ENCODE results near the gene COL7A1. TPM values are rescaled to one million over a fixed set of nuclear protein-coding genes. Genes with fewer than 3 reads are reported as not detected.
A peak's percentile ranks its signal among the peaks of the same experiment; 100 is the strongest.

The COL7A1 gene
- total RNA-seq, 1 donor from 2014 or later = 24.5 TPM

- intact Hi-C loops (cut with micrococcal nuclease) = no loop called here
- DNase-seq (no peak), ATAC-seq (no peak)
Observed at GRCh38 chr3:48621461-48621869, 26.3 kb upstream of the COL7A1 start, which contains the start of gene TMEM89. Gene TMEM89, minus strand, starts transcription at chr3:48621769. Its CDS starts 13 bp downstream, at chr3:48621756.

DNA sequence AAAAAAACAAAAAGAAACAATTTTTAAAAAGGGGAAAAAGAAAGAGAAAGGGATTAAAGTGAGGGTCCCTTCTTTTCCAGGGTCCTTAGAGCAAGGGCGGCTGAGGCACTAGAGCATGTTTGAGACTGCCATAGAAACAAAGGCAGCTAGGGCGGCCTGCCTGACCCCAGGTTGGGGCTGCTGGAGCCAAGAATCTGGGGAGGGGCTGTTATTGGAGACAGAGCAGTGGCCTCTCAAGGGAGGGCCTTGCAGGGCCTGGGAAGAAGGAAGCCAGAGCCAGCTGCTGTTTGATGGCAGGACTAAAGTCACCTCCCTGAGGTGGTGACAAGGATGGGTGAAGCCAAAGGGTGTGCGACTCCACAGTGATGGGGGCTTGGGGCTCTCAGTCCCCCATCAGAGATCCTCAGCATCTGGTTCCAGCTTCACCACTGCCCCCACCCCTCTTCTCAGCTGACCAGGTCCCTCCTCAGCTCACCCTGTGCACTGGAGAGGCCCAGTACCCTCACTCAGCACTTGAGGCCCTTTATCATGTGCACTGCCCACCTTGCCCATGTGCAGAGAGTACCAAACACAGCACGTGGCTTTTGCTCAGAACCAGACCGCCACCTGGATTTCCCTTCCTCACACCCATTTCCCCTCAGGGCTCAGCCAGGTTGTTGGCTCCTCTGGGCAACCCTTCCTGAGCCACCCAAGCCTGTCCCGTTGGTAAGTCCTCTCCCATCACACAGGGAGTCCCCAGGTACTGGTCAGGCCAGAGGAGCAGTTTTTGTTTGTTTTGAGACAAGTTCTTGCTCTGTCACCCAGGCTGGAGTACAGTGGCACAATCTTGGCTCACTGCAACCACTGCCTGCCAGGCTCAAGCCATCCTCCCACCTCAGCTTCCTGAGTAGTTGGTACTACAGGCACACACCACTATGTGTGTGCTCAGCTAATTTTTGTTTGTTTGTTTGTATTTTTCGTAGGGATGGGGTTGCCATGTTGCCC, 24.7 kb upstream of the COL7A1 start:
- intact Hi-C loops (cut with micrococcal nuclease) = no loop called here
- DNase-seq (no peak), ATAC-seq (no peak)

- intact Hi-C loops (cut with micrococcal nuclease) = no loop called here
- DNase-seq (no peak), ATAC-seq (no peak)
Observed at GRCh38 chr3:48617559-48617958, 22.4 kb upstream of the COL7A1 start.

DNA sequence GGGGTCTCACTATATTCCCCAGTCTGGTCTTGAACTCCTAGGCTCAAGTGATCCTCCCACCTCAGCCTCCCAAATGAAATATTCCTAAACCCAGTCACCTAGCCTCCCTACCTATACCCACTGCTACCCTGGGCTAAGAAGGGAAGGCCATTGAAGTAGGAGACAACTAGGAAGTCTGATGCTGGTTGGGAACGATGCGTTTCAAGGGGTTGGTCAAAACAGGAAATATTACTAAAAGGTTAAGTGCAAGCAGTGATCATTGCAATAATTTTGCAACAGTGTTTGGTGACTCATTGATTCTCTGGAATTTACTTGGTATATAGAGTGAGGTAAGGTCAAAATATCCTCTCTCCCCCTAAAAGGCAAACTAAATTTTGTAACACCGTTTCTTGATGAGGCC, 18.9 kb upstream of the COL7A1 start:
- no peak for DNase-seq
- intact Hi-C loops (cut with micrococcal nuclease) = no loop called here
- no peak for ATAC-seq

DNA sequence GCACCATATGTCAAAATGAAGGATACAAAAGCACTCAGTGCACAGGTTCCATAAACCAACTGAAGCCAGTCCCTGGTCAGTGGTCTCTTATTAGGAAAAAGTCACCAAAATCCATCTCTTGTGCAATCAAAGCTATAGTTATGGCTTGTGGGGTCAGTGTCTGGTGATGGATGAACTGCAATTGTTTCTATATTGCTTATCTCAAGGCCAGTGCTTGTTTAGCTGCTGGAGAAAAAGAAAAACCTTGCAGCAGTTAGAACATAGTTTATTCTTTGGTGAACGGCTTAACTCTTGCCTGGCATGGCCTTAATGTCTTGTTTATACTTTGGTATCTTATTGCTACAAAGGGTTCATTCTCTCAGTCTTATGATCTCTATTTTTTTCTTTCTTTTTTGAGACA, 17.2 kb upstream of the COL7A1 start:
- DNase-seq (no peak), ATAC-seq (no peak)
- intact Hi-C loops (cut with micrococcal nuclease) = no loop called here

GRCh38 chr3:48609088-48610005, 14.2 kb upstream of the COL7A1 start, which contains the start of gene UQCRC1:
Gene UQCRC1, minus strand, starts transcription at chr3:48609646. Its CDS starts 26 bp downstream, at chr3:48609620.
- DNase-seq = peak; percentile 96
- intact Hi-C loops (cut with micrococcal nuclease) = no loop called here
- ATAC-seq = peak; percentile 99

DNA sequence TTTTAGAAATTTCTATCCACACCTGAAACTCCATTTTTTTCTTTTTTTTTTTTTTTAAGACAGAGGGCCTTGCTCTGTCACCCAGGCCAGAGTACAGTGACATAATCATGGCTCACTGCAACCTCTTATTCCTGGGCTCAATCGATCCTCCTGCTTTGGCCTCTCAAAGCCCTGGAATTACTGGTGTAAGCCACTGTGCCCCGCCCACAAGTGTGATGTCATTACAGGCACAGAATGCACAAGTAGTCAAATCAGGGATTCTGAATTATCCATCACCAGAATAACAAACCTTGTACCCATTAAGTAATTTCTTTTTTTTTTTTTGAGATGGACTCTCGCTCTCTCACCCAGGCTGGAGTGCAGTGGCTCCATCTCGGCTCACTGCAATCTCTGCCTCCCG, 12.4 kb upstream of the COL7A1 start:
- DNase-seq = no peak
- intact Hi-C loops (cut with micrococcal nuclease) = no loop called here
- no peak for ATAC-seq

GRCh38 chr3:48601622-48601994, 6.5 kb upstream of the COL7A1 start:
- intact Hi-C loops (cut with micrococcal nuclease) = no loop called here
- DNase-seq (peak; percentile 88), ATAC-seq (peak; percentile 55)

- ATAC-seq = no peak
- intact Hi-C loops (cut with micrococcal nuclease) = no loop called here
- no peak for DNase-seq
Observed at GRCh38 chr3:48600711-48601621, 5.8 kb upstream of the COL7A1 start.

DNA sequence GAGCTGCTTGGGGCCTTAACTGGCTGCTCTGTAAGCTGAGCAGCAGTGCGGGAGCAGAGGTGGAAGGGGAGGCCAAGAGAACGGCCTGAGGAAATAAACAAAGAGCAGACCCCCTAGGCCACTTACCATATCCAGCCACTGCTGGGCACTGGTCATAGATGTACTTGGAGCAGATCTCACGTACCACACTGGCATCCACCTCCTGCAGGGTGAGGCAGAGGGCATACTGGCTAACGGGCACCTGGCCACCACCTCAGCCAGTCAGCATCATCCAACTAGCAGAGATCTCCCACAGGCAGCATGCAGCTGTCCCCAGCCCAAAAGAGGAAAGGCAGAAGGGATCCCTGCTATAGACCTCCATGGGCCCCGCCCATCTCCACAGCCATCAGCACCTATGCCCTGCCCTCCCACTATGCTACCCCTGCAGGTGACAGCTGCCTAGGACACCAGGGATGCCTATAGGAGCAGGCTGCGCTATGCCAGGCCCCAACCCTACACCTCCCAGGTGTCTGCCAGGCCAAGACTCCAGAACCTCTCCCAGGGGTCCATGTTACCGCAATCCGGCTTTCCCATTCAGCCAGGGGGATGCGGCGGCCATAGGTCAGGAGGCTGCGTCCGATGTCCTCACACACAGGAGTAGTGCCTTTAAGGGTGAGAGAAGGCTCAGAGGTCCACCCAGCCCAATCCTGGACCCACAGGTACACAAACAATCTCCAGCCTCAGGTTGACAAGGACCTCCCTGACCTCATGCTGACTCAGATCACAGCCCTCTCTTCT, 4.6 kb upstream of the COL7A1 start:
- DNase-seq = no peak
- ATAC-seq = no peak
- intact Hi-C loops (cut with micrococcal nuclease) = no loop called here

- ATAC-seq (no peak), DNase-seq (peak; percentile 46)
- intact Hi-C loops (cut with micrococcal nuclease) = no loop called here
Observed at GRCh38 chr3:48599077-48599501, 4.0 kb upstream of the COL7A1 start.

DNA sequence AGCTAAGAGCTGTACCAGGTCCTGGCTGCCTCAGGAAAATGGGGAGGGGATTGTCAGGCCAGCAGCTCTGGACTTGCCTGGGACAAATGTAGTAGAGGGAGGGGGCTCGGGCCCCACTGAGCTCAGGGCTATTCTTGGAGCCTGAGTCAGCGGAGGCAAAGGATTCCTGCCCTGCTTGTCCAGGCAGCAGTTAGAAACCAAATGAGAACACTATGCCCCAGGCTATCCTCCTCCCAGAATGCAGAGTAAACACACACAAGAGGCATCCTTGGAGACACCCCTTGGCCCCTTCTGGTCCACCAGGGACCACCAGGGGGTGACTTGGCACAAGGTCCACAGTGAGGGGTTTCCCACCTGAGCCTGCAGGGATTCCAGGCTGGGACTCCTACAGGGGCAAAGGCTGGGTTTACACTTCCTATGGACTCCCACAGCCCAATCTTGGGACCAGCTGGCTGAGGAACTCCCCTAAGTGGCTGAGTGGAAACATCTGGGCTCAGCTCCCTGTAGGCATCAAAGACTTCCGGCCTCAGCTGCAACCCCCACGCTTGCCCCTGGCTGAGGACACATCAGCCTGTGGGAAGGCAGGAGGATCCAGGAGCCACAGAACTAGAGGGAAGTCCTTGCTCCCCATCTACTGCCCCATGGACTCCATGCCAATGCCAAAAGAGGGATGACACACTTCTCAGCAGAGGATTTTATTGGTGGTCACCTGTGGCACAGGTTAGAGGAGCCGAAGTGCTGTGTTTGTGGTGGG, 3.4 kb upstream of the COL7A1 start:
- intact Hi-C loops (cut with micrococcal nuclease) = no loop called here
- ATAC-seq (peak; percentile 76), DNase-seq (peak; percentile 80)

DNA sequence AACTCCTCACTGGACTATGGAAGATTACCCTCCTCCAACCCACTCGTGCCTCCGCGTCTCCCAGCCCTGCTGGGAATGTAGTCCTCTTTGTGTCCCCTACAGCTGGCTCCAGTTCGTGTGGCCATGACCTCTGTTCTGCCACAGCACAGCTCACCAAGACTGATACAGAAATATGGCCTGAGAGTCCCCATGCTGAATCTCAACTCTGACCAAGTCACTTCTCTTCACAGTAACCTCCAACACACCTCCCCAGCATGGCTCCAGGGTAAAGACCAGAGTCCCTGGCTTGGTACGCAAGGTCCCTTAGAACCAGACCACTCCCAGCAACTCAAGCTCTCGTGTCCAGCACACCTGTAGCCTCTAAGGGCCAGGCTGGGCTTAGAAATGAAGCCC, 2.3 kb upstream of the COL7A1 start:
- DNase-seq (no peak), ATAC-seq (peak; percentile 3)
- intact Hi-C loops (cut with micrococcal nuclease) = no loop called here

- no peak for DNase-seq
- intact Hi-C loops (cut with micrococcal nuclease) = no loop called here
- no peak for ATAC-seq
Observed at GRCh38 chr3:48596676-48597407, 1.7 kb upstream of the COL7A1 start.

DNA sequence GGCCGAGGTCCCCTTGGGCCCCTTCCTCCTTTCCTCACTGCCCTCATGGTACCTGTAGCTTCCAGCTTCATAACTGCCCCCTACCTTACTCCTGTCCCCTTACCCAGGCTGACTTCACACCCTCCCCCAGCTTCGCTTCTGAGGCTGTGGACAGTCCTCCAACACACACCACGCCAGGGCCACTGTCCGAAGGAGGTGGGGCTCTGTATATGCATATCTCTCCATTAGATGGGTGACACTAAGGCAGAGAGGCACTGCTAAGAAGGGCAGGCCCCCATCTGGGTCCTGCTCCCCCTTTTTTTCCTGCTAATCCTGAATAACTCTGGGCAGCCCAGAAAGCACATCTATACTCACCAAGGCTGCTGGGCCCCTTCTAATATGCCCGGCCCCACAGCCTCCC, 1.0 kb upstream of the COL7A1 start:
- ATAC-seq (no peak), DNase-seq (no peak)
- intact Hi-C loops (cut with micrococcal nuclease) = no loop called here

DNA sequence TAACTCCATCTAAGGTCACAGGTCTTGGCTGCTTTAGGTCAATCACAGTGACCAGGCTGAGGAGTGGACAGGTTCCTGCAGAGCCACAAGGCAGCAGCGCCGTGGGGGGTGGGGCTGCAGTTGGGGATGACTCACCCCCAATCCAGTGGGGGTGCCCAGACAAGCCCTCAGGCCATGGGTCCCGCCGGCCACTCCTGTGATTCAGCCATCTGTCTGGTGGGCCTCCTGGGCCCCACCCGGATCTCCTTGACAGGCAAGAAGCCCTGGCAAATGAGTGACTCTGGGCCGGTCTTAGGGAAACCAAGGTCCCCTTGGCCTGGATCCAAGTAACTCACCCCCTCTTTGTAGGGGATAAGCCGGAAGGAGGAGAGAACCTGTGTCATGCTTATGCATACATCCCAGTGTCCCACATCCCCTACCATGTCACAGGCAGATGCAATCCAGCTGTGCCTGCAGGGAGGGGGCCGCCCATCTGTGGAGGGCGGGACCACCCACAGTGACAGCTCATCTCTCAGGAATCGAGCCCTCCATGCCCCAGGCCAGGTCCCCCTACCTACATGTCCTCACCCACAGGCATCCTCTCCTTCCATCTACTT, 495 bp upstream of the COL7A1 start:
- no peak for ATAC-seq
- DNase-seq = peak; percentile 54
- intact Hi-C loops (cut with micrococcal nuclease) = no loop called here
